NK-92 treated with Interleukin-12 subunit alpha and Interleukin-12 subunit beta, amount 100 ng/mL, for 24 hours (cell line): Measurements from ENCODE around the gene THBS3.

Source experiments
- DNase-seq: peaks from one replicate; lab custom pipeline; 2025; lab: John Stamatoyannopoulos, UW

The THBS3 gene

GRCh38 chr1:155187456-155187891, 20.2 kb downstream of the THBS3 start:
- DNase-seq = no peak

GRCh38 chr1:155186794-155187455, 20.8 kb downstream of the THBS3 start:
- no peak for DNase-seq

- DNase-seq = no peak
Observed at GRCh38 chr1:155186067-155186793, 21.5 kb downstream of the THBS3 start.

- DNase-seq = no peak
Observed at GRCh38 chr1:155185783-155186066, 22.0 kb downstream of the THBS3 start.

- DNase-seq = no peak
Observed at GRCh38 chr1:155184835-155185782, 22.6 kb downstream of the THBS3 start.

- no peak for DNase-seq
Observed at GRCh38 chr1:155184351-155184811, 23.3 kb downstream of the THBS3 start.

- DNase-seq = no peak
Observed at GRCh38 chr1:155183775-155184221, 23.9 kb downstream of the THBS3 start.

GRCh38 chr1:155182052-155182550, 25.6 kb downstream of the THBS3 start:
- no peak for DNase-seq

- no peak for DNase-seq
Observed at GRCh38 chr1:155181371-155182051, 26.2 kb downstream of the THBS3 start.

GRCh38 chr1:155179112-155180031, 28.3 kb downstream of the THBS3 start:
- DNase-seq = no peak

- no peak for DNase-seq
Observed at GRCh38 chr1:155178441-155179111, 29.1 kb downstream of the THBS3 start.

- no peak for DNase-seq
Observed at GRCh38 chr1:155177918-155178281, 29.8 kb downstream of the THBS3 start.

GRCh38 chr1:155177192-155177917, 30.3 kb downstream of the THBS3 start:
- DNase-seq = no peak

- DNase-seq = peak; percentile 57
Observed at GRCh38 chr1:155176544-155177071, 31.1 kb downstream of the THBS3 start.

GRCh38 chr1:155175927-155176371, 31.7 kb downstream of the THBS3 start:
- no peak for DNase-seq

GRCh38 chr1:155175281-155175926, 32.3 kb downstream of the THBS3 start:
- no peak for DNase-seq

- peak; percentile 29 for DNase-seq
Observed at GRCh38 chr1:155174324-155175280, 33.1 kb downstream of the THBS3 start.
